OCI-LY3 (cell line): ENCODE measurements around the gene GRM8.

Experiments
- H2AFZ ChIP-seq: fragments of 200-600, 300-600 bp; shearing (Covaris generic); 2 replicates; pipeline ENCODE4 v1.6.0; 2014; ENCODE audit warnings: antibody characterized with exemption, low read depth, low read length
- H3K27ac ChIP-seq: fragments of 200-600, 300-600 bp; sonication (generic); 2 replicates; pipeline ENCODE4 v1.5.1; 2014; ENCODE audit warnings: mild to moderate bottlenecking, low read length, moderate library complexity, mixed read lengths
- H3K27me3 ChIP-seq: fragments of 200-600, 300-600 bp; sonication (generic); 2 replicates; pipeline ENCODE4 v1.6.1; 2014; ENCODE audit warnings: low read depth, low read length, mixed read lengths
- H3K36me3 ChIP-seq: fragments of 200-600, 300-600 bp; sonication (generic); replicated peaks from 2 replicates; pipeline ENCODE3; 2014; ENCODE audit warnings: low read depth, low read length, mixed read lengths
- H3K4me1 ChIP-seq: fragments of 300-600, 200-600 bp; sonication (generic); 2 replicates; pipeline ENCODE4 v1.6.1; 2014; ENCODE audit warnings: low read length, mixed read lengths
- H3K4me2 ChIP-seq: fragments of 200-600, 300-600 bp; sonication (generic); 2 replicates; pipeline ENCODE4 v1.6.1; 2014; ENCODE audit warnings: low read length, mixed read lengths
- H3K4me3 ChIP-seq: fragments of 300-600, 200-600 bp; sonication (generic); 2 replicates; pipeline ENCODE4 v1.5.1; 2014; ENCODE audit warnings: antibody characterized with exemption, mild to moderate bottlenecking, low read length, moderate library complexity
- H3K79me2 ChIP-seq: fragments of 300-600, 200-600 bp; shearing (Covaris generic); 2 replicates; pipeline ENCODE4 v1.6.1; 2014; ENCODE audit warnings: mild to moderate bottlenecking, low read length, mixed read lengths
- H3K9ac ChIP-seq: fragments of 300-600, 200-600 bp; shearing (Covaris generic); 2 replicates; pipeline ENCODE4 v1.6.0; 2014; ENCODE audit warnings: mild to moderate bottlenecking, low read length, moderate library complexity
- H3K9me3 ChIP-seq: fragments of 200-600, 300-600 bp; shearing (Covaris generic); 2 replicates; pipeline ENCODE4 v1.6.1; 2014; ENCODE audit warnings: low read length, mixed read lengths; ENCODE audit not compliant: insufficient read depth
- H4K20me1 ChIP-seq: fragments of 200-600, 300-600 bp; sonication (generic); 2 replicates; pipeline ENCODE4 v1.6.1; 2016; ENCODE audit warnings: low read length, mixed read lengths; ENCODE audit not compliant: insufficient read depth
- EZH2phosphoT487 ChIP-seq: fragments of 200-600 bp; shearing (Covaris generic); IDR thresholded peaks from 2 replicates; pipeline ENCODE4 v1.6.1; 2018; ENCODE audit warnings: antibody characterized with exemption, mixed run types, low read depth
- TF ChIP-seq, protein P1 (sequence below): fragments of 200-600, 300-600 bp; sonication (generic); IDR thresholded peaks from 2 replicates; pipeline ENCODE4 v1.5.1; 2014; ENCODE audit warnings: antibody characterized with exemption, low read length, low read depth

GRM8 gene

DNA sequence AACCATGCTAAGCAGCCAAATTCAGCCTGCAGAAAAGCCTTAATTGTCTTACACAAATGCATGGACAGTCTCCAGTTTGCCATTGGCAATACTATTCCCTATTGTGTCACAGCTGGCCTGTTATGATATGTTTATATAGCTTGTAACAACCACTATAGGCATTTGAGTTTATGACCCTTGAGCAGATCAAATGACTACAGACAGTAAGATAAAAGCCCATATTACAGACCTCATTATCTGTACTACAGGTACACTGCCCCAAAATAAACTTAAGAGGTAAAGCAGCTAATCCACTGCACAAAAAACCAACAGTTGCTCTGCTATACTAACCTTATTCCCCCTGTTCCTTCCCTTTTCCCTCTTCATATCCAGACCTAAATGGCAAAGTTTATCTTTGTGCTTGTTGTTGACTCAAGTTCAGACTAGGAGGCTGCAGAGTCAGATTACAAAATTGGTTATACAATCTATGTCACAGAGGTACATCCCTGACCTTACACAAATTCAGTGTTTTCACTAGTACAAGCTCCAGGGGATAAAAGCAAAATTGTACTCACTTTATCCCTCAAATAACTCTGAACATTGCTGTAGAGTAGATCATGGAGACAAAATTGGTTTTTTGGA is 218.4 kb downstream of the GRM8 start:
- Histone ChIP-seq H3K4me3 (no peak overlapping the region), H3K36me3 (no peaks in the 10 kb centered on the region), H3K79me2 (no peaks in the 10 kb centered on the region), H4K20me1 (no peaks in the 10 kb centered on the region), H3K27me3 (no peaks in the 10 kb centered on the region), H3K9me3 (no peaks in the 10 kb centered on the region), H3K27ac (no peak overlapping the region), H2AFZ (no peak overlapping the region), H3K4me2 (no peak overlapping the region), H3K4me1 (no peaks in the 10 kb centered on the region), H3K9ac (no peak overlapping the region)
- TF ChIP-seq, protein P1, sequence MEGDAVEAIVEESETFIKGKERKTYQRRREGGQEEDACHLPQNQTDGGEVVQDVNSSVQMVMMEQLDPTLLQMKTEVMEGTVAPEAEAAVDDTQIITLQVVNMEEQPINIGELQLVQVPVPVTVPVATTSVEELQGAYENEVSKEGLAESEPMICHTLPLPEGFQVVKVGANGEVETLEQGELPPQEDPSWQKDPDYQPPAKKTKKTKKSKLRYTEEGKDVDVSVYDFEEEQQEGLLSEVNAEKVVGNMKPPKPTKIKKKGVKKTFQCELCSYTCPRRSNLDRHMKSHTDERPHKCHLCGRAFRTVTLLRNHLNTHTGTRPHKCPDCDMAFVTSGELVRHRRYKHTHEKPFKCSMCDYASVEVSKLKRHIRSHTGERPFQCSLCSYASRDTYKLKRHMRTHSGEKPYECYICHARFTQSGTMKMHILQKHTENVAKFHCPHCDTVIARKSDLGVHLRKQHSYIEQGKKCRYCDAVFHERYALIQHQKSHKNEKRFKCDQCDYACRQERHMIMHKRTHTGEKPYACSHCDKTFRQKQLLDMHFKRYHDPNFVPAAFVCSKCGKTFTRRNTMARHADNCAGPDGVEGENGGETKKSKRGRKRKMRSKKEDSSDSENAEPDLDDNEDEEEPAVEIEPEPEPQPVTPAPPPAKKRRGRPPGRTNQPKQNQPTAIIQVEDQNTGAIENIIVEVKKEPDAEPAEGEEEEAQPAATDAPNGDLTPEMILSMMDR = no peak
- no peak for TF ChIP-seq EZH2phosphoT487

DNA sequence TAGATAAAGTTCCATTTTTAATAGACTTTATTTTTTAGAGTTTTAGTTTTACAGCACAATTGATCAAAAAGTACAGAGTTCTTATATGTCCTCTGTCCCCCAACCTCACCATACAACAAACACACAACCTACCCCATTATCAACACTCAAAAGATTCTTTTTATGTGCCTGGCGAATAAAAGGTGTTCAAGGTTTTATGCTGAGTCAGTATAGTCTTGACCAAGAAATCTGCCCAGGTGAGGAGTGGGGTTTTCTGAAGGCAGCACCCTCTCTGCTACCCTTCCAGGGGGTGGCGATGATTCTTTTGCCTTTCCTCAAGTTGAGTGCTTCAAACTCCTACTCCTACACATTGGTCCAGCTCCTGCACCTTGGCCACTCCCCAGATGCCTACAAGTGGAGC is 222.9 kb downstream of the GRM8 start:
- no peaks in the 10 kb centered on the region for H3K4me1 ChIP-seq
- no peak overlapping the region for H3K4me2 ChIP-seq
- no peak for TF ChIP-seq EZH2phosphoT487
- TF ChIP-seq, protein P1 = no peak
- H3K4me3 ChIP-seq = no peak overlapping the region
- no peak overlapping the region for H3K9ac ChIP-seq
- no peaks in the 10 kb centered on the region for H3K27me3 ChIP-seq
- H4K20me1 ChIP-seq = no peaks in the 10 kb centered on the region
- no peaks in the 10 kb centered on the region for H3K36me3 ChIP-seq
- no peaks in the 10 kb centered on the region for H3K9me3 ChIP-seq
- no peak overlapping the region for H2AFZ ChIP-seq
- no peaks in the 10 kb centered on the region for H3K79me2 ChIP-seq
- no peak overlapping the region for H3K27ac ChIP-seq

DNA sequence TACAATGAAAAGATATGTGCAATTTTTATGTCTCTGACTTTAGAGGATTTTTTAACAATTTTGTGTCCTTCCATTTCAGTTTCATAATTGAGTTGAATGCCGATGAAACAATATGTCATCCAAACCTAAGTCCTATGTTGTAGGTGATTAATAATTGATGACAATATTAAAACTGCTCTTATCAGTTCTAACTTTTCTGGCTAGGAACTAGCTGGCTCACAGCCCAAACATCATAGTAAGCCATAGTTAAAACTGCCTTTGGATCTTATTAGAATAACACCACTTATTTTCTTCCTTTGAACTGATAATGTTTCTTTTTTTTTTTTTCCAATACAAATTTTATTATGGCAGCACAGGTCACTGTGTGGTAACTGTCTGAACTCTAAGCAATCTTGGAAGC is 230.9 kb downstream of the GRM8 start:
- Histone ChIP-seq H3K4me3 (no peak overlapping the region), H3K4me2 (no peak overlapping the region), H3K9me3 (no peaks in the 10 kb centered on the region), H3K9ac (no peak overlapping the region), H3K4me1 (no peaks in the 10 kb centered on the region), H2AFZ (no peak overlapping the region), H3K36me3 (no peaks in the 10 kb centered on the region), H4K20me1 (no peaks in the 10 kb centered on the region), H3K27ac (no peak overlapping the region), H3K27me3 (no peaks in the 10 kb centered on the region), H3K79me2 (no peaks in the 10 kb centered on the region)
- TF ChIP-seq, protein P1 = no peak
- TF ChIP-seq EZH2phosphoT487 = no peak

DNA sequence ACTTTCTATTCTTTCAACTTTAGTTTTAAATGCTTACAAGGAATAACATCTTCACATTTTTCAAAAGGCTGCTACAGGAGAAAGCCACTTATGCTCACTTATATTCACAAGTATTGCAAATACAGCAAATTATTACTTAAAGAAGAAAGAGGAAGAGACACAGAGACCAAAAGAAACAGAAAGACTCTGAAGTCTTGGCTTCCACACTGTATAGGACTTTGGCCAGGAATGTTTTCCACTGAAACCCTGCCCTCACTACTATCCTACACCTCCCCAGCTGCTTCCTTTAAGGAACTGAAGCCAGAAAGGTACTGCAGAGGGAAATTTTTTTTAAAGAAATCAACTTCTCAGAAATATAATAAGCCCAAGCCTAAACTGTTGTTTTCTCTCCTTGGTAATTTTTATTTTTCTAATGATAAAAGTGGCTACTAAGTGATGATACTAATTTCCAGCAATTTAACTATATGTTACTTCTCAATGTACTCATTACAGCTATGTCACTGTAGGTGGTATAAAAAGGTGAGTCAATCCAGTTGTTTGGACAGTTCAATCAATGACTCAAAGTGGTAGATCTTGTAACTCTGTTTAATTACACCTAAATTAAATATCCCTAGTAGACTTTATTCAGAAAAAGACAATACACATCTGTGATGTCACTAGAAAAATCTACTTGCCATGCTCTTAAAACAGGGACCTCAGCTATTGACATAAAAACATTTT is 231.6 kb downstream of the GRM8 start:
- no peaks in the 10 kb centered on the region for H3K4me1 ChIP-seq
- H3K4me2 ChIP-seq = no peak overlapping the region
- no peak overlapping the region for H2AFZ ChIP-seq
- H3K9ac ChIP-seq = no peak overlapping the region
- no peaks in the 10 kb centered on the region for H3K79me2 ChIP-seq
- H3K9me3 ChIP-seq = no peaks in the 10 kb centered on the region
- TF ChIP-seq EZH2phosphoT487 = no peak
- TF ChIP-seq, protein P1 = no peak
- H3K27me3 ChIP-seq = no peaks in the 10 kb centered on the region
- no peak overlapping the region for H3K4me3 ChIP-seq
- no peaks in the 10 kb centered on the region for H3K36me3 ChIP-seq
- H4K20me1 ChIP-seq = no peaks in the 10 kb centered on the region
- no peak overlapping the region for H3K27ac ChIP-seq
